ENCODE results near the gene SREBF2.

SREBF2 gene

GRCh38 chr22:41880653-41881052, 47.7 kb downstream of the SREBF2 start:
- DNase-seq: no peak

DNA sequence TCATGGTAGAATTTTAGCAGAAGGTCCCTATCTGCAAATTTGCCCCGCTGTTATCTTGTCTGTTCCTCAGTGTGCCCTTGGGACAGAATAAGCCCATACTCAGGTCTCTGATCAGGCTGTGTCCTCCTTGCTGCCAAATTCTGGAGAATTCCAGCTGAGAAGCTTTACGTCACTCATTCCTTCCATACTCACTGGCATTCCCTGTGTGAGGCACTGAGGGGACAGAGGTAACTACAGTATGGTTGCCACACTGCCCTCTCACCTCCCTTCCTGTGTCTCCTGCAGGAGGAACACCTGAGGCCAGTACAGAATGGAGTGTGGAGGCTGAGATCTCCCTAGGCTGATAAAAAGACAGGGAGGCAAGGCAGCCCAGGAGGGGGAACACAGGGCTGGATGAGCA, 50.5 kb downstream of the SREBF2 start:
- DNase-seq: no peak

- DNase-seq: no peak
Measured at GRCh38 chr22:41885116-41885515, 52.2 kb downstream of the SREBF2 start.

GRCh38 chr22:41885516-41885915, 52.6 kb downstream of the SREBF2 start:
- DNase-seq: no peak

GRCh38 chr22:41888627-41889200, 55.8 kb downstream of the SREBF2 start:
- no peak for DNase-seq

DNA sequence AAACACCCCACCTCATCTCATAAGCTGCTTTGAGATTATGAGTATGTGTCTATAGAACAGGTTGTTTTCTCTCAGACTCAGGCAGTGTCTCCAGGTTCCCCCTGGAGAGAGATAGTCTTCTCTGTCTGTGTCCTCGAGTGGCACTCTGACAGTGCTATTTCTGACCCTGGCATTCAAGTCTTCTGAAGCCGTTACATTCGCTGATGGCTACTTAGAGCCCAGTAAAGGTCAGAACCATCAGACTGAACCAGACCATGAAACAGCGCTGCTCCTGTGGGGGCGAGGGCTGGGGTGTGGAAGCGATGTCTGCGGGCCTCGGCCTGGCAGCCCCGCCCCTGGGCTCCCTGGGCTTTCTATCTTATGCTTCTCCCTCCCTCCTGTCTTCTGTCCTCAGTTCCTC, 58.5 kb downstream of the SREBF2 start:
- DNase-seq: no peak

- DNase-seq: no peak
Measured at GRCh38 chr22:41892721-41893120, 59.8 kb downstream of the SREBF2 start.

GRCh38 chr22:41893591-41894375, 60.9 kb downstream of the SREBF2 start:
- no peak for DNase-seq

GRCh38 chr22:41898645-41899044, 65.7 kb downstream of the SREBF2 start:
- DNase-seq: no peak

GRCh38 chr22:41899110-41899509, 66.2 kb downstream of the SREBF2 start:
- DNase-seq: no peak

DNA sequence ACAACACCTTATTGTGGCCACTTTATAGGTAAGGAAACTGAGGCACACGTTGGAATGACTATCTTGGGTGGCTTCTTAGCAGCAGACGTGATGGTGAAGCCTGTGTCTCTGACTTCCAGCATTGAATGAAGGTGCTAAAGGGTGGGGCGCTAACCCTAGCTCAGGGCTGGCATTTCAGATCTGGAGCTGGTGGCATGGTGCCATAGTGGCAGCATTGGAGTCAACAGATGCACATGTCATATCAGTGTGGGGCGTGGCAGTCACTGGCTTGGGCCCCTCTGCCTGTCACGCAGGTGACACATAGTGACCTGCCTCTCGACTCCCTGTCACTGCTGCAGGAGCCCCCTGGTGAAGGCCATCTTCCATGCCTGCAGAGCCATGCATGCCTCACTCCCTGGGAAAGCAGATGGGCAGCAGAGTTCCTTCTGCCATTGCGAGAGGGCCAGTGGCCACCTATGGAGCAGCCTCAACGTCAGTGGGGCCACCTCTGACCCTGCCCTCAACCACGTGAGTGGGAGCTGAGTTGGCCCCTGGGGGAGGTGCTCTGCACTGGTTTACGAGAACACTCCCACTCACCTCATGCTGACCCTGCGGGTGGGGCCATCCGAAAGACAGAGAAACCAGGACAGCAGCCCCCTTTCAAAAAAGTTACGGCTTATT, 67.2 kb downstream of the SREBF2 start:
- no peak for DNase-seq

DNA sequence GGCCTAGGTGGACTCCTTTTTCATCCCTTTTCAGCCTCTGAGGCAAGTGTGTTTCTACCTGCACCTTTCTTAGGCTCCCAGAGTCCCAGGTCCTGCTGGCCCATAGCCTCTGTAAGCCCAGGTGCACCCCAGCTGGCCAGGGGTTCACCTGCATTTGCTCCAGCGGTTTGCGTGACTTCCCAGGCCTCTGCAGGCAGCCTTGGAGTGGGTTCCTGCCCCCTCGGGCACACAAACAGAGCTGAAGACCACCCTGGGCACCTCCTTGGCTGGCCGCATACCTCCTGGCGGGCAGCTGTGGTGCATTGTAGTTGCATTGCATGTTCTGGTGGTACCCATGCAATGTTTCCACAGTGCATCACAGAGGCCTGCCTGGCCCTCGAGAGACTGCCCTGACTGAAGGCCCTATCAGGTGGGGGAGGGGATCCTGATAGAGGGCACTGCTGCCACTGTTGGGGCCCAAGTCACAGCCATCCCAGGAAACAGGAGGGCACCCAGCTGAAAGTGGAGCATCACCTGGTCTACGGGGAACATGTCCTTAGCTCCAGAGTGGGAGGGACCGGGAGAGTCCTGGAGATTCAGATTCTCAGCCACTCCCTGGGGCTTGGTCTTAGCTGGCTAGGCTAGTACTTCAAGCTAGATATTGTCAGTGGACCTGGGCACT, 67.9 kb downstream of the SREBF2 start:
- no peak for DNase-seq

- DNase-seq: no peak
Measured at GRCh38 chr22:41902016-41902415, 69.1 kb downstream of the SREBF2 start.

- no peak for DNase-seq
Measured at GRCh38 chr22:41902932-41903421, 70.1 kb downstream of the SREBF2 start.

DNA sequence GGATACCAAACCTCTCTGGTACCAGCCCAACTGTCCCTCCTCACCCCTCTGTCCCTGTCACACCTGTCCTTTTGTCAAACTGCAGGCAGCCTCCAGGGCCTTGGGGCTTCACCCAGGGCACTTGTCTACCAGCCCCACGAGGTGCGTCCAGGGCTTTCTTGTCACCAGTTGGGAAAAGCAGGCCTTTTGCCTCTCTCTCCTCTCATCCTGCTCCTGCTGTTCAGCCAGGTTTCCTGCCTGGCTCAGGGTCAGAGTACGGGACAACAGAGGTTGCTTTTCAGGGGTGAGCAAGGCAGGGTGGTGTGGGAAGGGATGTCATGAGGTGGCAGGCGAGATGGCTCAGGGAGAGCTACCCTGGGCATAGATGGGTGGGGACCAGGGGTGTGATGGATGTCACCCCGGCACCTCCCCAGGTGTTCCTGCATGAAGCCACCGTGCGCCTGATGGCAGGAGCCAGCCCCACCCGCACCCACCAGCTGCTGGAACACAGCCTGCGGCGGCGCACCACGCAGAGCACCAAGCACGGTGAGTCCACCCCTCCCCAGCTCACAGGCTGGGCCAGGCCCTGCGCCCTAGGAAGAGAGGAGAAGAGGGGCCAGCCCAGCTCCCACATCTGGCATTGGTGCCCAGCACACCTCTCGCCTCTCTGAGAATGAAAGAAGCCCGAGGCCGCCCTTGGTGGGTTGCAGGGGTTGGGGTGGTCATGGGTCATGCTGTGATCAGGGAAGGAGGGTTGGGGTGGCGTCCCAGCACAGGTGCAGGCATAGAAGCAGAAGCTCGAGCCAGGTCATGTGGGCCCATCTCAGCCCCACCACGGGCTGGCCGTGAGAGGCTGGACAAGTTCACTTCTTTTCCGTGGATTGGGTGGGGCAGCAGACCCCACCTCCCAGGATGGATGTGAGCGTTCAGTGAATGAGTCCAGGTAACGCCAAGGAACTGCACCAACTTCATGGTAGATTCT, 71.8 kb downstream of the SREBF2 start:
- no peak for DNase-seq

- DNase-seq: no peak
Measured at GRCh38 chr22:41905411-41906202, 72.7 kb downstream of the SREBF2 start.

- DNase-seq: no peak
Measured at GRCh38 chr22:41906822-41907221, 73.9 kb downstream of the SREBF2 start.

GRCh38 chr22:41907436-41908401, 74.8 kb downstream of the SREBF2 start:
- no peak for DNase-seq

DNA sequence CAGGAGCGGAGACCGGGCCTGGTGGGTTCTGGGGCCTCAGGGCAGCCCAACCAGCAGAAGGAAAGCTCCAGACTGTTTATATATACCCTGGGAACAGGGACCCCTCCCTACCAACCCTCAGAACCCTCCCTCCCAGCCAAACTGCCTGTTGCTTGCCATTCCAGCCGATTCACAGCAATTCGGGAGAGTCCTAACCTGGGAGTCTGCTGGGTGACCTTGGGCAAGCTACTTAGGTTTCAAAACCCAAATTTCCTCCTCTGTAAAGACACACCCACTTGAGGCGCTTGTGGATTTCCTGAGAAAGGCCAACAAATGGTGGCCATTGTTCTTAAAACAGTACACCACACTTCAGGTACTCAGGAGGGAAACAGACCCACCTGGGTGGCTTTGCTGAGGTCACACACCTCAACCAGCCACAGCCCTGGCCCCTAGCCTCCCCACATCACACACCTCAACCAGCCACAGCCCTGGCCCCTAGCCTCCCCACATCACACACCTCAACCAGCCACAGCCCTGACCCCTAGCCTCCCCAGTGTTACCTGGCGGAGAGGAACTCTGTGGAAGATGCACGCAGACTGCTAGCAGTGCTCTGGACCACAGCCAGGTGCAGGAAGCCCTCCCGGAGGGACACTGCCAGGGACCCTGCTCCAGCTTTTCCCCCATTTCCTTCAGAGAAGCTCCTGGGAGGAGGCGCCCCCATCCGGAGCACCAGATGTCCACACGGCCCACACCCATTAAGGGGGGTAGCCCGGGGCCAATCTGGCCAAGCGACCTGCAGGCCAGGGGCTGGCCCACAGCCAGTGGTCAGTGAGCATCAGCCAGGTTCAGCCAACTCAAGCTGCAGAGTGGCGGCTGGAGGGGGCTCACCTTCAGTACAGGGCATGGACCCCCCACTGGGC, 75.8 kb downstream of the SREBF2 start:
- no peak for DNase-seq

Measured in activated naive CD4-positive, alpha-beta T cell (primary cell).